ENCODE measurements around the gene ZSCAN20. TPM values are rescaled to one million over a fixed set of nuclear protein-coding genes. Genes with fewer than 3 reads are reported as not detected.
"Not testable (repeated sequence)": the region's sequence is repeated elsewhere in the genome, so short reads cannot be mapped to it uniquely, and the experiment has no call there.

ZSCAN20 gene
- polyA plus RNA-seq, 3 donors: 5.1 to 6.0 (median 5.6) TPM

DNA sequence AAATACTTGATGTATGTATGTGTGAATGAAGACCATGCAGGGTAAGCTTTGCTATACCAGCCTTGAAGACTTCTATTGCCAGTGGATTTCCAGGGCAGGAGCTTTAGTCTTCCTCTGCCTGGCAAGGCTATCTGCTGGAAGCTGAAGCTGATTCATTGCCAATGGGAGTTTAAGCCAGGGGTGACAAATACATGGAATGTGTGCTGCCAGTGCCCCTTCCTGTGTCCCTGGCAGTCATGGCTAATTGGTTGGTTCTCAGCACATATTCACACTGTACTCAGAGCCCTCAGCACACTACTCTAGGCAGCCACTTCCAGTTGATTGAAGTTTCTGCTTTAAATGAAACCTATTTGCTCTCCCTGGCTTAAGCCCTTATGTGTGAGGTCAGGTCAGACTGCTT lies 1.5 kb downstream of the ZSCAN20 start:
- DNase-seq (ENCODE audit: low read depth in 3 of 3, low spot score in 2 of 3): no peak

GRCh38 chr1:33477451-33477850 lies 5.0 kb downstream of the ZSCAN20 start:
- no peak for DNase-seq (ENCODE audit: low read depth in 3 of 3, low spot score in 2 of 3)

DNA sequence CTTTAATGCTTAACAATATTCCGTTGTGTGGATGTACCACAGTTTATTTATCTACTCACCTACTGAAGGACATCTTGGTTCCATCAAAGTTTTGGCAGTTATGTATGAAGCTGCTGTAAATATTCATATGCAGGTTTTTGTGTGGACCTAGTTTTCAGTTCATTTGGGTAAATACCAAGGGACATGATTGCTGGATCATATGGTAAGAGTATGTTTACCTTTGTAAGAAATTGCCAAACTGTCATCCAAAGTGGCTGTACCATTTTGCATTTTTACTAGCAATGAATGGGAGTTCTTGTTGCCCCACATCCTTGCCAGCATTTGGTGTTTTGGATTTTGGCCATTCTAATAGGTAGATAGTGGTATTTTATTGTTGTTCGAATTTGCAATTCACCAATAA lies 10.0 kb downstream of the ZSCAN20 start:
- no peak for DNase-seq (ENCODE audit: low read depth in 3 of 3, low spot score in 2 of 3)

GRCh38 chr1:33488624-33489023 lies 16.2 kb downstream of the ZSCAN20 start:
- no peak for DNase-seq (ENCODE audit: low read depth in 3 of 3, low spot score in 2 of 3)

- no peak for DNase-seq (ENCODE audit: low read depth in 3 of 3, low spot score in 2 of 3)
Observed at GRCh38 chr1:33494929-33495328, 22.5 kb downstream of the ZSCAN20 start.

- no peak for DNase-seq (ENCODE audit: low read depth in 3 of 3, low spot score in 2 of 3)
Observed at GRCh38 chr1:33497410-33497809, 25.0 kb downstream of the ZSCAN20 start.

DNA sequence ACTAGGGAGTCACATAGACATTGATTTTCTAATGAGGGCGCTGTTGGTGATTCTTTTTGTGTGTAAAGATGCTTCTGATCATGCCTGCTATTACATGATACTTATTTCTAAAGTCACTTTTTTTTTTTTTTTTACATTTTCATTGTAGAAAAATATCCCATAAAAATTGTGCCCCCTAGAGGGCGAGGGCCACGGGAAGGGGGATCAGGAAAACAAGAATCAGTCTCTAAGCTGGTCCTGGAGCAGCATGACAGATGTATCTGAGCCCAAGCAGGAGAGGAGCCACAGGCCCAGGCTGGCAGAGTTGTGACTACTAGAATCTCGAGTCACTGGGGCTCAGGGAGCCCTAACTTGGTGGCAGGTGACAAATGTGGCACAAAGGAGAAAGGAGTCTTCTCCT lies 28.1 kb downstream of the ZSCAN20 start:
- no peak for DNase-seq (ENCODE audit: low read depth in 3 of 3, low spot score in 2 of 3)

DNA sequence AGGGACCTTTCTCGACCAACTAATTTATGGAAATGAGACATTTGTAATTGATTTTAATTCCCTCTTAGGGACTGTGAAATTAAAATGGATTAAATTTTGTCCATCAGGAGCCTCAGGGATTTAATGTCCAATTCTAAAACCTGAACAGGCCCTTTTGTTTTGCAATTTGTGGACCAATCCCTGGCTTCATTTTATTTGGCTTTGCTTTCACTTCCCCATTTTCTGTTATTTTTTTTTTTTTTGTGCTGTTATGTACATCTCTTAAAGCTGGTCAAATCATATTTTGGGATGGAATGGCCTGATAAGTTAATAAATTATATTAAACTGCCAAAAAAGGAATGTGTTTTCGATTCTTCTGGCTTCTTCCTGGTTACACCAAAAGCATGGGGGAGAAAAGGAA lies 28.9 kb downstream of the ZSCAN20 start:
- no peak for DNase-seq (ENCODE audit: low read depth in 3 of 3, low spot score in 2 of 3)

DNA sequence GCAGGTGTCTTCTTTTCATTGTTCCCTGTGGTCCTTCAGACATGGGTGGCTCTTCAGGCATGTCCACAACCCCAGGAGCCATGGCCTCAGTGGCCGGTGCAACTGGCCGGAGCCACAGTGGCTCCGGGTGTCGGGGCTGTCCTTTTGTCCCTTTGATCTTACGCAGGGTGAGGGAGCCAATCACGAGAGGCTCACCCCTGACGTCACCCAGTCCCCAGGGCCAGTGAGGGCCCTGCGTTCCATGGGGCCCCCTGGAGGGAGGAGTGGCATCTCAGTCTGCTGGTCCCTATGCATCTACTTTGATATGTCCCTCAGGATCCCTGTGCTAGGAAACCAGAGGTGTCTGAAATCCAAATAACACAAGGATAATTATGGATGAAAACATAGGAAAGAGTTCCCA lies 29.3 kb downstream of the ZSCAN20 start:
- DNase-seq (ENCODE audit: low read depth in 3 of 3, low spot score in 2 of 3): no peak

DNA sequence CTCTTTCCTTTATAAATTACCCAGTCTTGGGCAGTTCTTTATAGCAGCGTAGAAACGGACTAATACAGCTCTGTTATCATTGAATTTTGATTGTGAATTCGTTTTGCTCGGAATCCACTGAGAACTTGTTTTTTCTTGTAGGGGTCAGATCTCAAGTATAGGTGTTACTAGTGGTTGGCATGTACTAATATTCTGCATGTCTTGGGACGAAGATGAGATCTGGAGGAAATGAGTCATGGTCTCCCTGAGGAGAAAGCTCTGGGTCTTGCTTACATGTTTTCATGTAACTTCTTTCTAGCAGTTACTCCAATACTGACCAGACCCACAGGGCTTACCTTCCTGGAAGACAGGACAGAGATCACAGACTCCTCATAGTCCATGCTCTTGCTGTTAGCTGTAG lies 30.3 kb downstream of the ZSCAN20 start:
- DNase-seq (ENCODE audit: low read depth in 3 of 3, low spot score in 2 of 3): no peak

GRCh38 chr1:33503506-33503905 lies 31.1 kb downstream of the ZSCAN20 start:
- DNase-seq (ENCODE audit: low read depth in 3 of 3, low spot score in 2 of 3): no peak

- DNase-seq (ENCODE audit: low read depth in 3 of 3, low spot score in 2 of 3): no peak
Observed at GRCh38 chr1:33507661-33508060, 35.2 kb downstream of the ZSCAN20 start.

GRCh38 chr1:33508151-33508550 lies 35.7 kb downstream of the ZSCAN20 start:
- DNase-seq (ENCODE audit: low read depth in 3 of 3, low spot score in 2 of 3): no peak

GRCh38 chr1:33509276-33509675 lies 36.8 kb downstream of the ZSCAN20 start:
- DNase-seq (ENCODE audit: low read depth in 3 of 3, low spot score in 2 of 3): not testable (repeated sequence)

- DNase-seq (ENCODE audit: low read depth in 3 of 3, low spot score in 2 of 3): no peak
Observed at GRCh38 chr1:33512226-33513011, 40.0 kb downstream of the ZSCAN20 start.

- no peak for DNase-seq (ENCODE audit: low read depth in 3 of 3, low spot score in 2 of 3)
Observed at GRCh38 chr1:33515112-33515511, 42.7 kb downstream of the ZSCAN20 start.

DNA sequence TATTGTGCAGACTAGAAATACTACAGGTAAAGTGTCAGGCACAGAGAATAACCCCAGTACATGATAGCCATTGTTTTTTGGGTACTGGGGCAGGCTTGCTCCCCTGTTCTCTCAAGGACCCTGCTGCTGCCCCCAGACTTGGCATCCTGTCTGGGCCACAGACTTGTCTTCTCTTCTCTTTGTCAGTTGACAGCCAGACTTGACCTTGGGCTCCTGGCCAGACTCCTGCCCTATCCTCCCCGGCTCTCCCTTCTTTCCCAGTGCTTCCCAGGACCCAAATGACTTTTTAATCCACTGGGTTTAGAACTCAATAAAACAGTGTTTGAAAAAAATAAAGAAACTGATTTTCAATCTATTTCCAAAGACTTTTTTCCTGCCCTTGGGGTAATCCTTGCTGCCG lies 43.2 kb downstream of the ZSCAN20 start:
- DNase-seq (ENCODE audit: low read depth in 3 of 3, low spot score in 2 of 3): no peak

DNA sequence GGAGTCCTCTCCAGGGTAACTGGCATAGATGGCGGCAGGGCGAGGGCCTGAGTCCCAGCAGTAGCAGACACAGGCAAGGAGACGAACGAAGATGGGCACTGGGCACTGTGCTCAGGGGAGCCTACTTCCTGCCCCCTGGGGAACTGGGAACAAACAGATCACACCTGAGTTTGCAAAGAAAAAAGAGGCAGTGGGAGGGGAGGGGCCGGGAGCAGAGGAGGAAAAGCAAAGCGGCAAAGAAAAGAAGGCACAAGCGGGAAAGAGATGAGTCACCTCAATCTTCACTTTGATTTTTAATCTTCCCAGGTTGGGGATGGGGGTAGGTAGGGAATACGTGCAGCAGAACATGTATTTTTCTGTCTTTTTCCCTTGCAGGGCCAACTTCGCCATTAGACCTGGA lies 44.0 kb downstream of the ZSCAN20 start:
- no peak for DNase-seq (ENCODE audit: low read depth in 3 of 3, low spot score in 2 of 3)

DNA sequence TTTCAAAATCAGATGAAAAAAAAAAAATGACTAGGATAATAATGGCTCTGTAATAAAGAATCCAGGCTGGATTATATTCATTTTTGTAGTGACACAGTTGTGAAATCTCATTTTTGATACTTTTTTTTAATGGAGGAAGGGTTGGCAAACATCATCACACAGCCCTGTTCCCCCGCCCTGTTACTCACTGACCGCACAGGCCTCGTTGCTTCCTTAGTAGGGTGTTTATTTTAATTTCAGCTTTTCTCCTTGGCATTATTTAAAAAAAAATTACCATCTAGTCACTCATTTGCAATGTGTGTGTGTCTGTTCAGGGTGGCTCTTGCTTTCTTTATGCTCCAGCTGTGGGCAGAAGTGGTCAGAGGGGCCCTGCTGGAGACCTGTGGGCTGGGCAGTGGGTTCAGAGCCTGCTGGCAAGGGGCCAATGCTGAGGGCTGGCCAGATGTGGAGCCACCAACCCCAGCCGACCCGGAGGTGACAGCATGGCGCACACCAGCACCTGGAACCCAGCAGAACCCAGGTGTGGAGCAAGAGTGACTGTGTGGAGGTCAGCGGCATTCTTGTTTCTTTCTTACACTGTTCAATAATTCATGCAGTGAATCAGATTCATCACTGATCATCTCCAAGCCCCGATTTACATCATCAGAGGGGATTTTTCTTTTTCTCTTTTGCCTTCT lies 44.6 kb downstream of the ZSCAN20 start:
- DNase-seq (ENCODE audit: low read depth in 3 of 3, low spot score in 2 of 3): no peak

GRCh38 chr1:33517596-33518250 lies 45.3 kb downstream of the ZSCAN20 start:
- DNase-seq (ENCODE audit: low read depth in 3 of 3, low spot score in 2 of 3): no peak

- DNase-seq (ENCODE audit: low read depth in 3 of 3, low spot score in 2 of 3): no peak
Observed at GRCh38 chr1:33519240-33519884, 46.9 kb downstream of the ZSCAN20 start.
